ENCODE results near the gene MMD.

DNA sequence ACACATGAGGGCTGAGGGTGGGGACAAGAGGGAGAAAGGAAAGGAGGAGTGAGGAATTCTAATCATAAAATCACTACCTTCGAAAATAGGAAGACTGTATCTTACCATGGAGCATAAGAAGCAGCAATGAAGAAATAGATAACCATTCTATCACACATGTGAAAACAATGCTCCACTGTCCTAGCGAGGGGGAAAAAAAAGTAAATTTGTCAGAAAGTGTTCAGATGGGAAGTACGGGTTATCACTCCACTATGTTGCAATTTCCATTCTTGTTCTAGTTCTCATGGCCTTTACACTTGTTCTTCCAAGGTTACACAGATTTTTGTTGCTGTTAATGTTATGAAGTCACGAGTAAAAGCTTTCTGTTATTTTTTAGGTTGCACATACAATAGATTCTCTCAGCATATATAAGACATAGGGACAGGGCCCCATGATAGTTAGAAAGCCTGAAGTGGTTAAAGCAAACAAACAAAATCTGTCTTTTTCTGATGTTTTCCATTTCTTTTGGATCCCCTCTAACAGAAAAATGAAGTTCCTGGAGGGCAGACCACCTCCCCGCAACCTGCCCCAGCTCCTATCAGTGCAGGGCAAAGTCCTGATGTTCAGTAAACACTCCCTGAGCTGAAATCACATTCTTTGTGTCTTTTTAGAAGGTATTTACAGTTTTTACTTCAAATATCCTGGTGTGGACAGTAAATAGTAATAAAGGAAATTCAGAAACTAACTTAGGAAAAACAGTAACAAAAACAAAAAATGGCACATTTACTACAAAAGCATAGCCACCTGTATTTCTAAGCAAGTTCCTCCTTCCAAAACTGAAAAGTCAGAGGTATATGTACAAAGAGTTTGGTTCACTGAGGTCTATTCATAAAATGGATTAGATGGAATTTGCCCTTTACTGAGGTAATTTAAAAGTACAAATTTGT, 13.7 kb downstream of the MMD start:
- TF ChIP-seq, protein P1, sequence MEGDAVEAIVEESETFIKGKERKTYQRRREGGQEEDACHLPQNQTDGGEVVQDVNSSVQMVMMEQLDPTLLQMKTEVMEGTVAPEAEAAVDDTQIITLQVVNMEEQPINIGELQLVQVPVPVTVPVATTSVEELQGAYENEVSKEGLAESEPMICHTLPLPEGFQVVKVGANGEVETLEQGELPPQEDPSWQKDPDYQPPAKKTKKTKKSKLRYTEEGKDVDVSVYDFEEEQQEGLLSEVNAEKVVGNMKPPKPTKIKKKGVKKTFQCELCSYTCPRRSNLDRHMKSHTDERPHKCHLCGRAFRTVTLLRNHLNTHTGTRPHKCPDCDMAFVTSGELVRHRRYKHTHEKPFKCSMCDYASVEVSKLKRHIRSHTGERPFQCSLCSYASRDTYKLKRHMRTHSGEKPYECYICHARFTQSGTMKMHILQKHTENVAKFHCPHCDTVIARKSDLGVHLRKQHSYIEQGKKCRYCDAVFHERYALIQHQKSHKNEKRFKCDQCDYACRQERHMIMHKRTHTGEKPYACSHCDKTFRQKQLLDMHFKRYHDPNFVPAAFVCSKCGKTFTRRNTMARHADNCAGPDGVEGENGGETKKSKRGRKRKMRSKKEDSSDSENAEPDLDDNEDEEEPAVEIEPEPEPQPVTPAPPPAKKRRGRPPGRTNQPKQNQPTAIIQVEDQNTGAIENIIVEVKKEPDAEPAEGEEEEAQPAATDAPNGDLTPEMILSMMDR (IDR thresholded peaks at IDR 0.05) = no peak
- TF ChIP-seq POLR2A (IDR thresholded peaks at IDR 0.05) = no peak
- TF ChIP-seq EP300 (IDR thresholded peaks at IDR 0.05) = no peak
